Activated CD4-positive, alpha-beta T cell treated with anti-CD3 and anti-CD28 coated beads, Interleukin-2, Interleukin-6, amounts not matched to agents 100 ng/mL and 50 ng/mL, durations not matched to agents 16 hours and 8 hours (primary cell): Measurements from ENCODE around the gene KLRC1.
"Not testable (repeated sequence)": the region's sequence is repeated elsewhere in the genome, so short reads cannot be mapped to it uniquely, and the experiment has no call there.

ENCODE experiments used
- DNase-seq: peaks from one replicate; pipeline ENCODE4 v3.0.0-alpha.2; 2020

KLRC1 gene

DNA sequence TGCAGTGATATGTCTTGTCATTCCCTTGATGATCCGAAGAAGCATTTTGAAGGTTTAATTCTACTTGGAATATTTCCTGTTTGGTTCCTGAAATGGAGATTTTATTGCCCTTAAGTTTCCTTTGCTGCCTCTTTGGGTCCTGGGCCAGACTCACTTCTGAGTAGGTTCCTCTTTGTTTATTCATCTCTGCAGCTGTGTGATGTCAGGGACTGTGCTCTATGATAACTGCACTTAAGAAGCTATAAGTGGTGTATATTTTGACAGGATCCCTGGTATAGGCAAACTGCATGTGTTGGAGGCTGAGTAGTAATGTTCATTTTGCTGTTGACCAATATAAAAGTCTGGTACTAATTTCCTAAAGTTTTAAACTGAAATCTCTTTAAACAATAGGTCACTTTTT lies 43.8 kb downstream of the KLRC1 start, which contains the start of gene KLRC4:
KLRC4 (minus strand) TSS at position 366 of the 400 bp plus-strand sequence; CDS start at position 184, 182 bp downstream.
- DNase-seq: no peak

DNA sequence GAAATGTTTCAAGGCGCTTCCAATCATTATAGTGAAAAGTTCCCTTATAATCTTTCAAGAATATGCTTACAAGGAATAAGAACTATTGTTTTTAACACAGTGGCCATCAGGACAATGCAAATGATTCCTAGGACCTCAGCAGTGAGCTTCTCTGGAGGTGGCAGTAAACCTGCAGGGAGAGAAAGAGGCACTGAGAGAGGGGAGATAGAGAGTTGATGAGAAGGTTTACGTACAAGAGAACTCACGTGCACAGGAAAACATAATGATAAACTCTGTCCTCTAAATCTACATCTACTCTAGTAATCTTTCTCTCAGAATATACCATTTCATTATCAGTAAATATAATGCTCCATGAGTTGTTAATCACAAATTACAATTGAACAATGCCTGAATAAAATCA lies 44.3 kb downstream of the KLRC1 start:
- no peak for DNase-seq

DNA sequence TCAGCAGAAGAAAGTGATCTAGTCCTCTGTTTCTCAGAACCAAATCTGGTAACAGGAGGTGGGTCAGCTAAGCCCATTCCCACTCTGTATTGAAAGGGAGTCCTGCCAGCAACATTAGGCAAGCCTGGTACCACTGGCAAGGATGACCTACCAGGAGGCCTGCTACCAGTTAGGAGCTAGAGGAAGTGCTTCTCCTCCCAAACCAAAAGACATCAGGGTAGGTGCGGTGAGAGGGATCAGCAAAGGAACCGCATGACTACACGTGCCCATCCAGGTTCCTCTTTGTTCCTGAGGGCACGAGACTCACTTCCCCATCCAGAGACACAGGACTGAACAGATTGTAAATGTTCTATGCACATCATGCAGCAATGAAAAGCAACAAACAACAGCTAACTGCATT lies 46.5 kb downstream of the KLRC1 start:
- DNase-seq: no peak

DNA sequence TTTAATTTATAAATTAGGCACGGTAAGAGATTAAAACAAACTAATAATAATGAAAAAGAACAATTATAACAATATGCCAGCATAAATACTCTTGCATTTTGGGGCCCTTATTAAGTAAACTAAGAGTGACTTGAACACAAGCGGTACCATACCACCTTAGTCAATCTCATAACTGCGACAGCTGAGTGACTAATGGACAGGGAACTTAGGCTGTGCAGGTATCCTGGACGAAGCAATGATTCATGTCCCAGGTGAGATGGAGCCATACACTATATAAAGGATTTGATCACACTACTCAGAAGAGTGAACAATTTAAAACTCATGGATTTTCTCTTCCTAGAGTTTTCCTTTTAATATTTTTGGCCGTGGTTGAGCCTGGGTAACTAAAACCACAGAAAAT lies 47.9 kb downstream of the KLRC1 start:
- no peak for DNase-seq

DNA sequence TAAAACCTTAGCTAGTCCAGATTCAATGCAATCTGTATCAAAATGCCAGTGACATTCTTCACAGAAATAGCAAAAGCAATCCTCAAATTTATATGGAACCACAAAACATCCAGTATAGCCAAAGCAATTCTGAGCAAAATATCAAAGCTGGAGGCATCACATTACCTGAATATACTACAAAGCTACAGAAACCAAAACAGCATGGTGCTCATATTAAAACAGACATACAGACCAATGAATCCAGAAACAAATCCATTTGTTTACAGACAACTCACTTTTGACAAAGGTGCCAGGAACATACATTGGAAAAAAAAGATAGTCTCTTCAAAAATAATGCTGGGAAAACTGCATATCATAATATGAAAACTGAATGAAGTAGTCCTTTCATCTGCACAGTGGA lies 48.4 kb downstream of the KLRC1 start:
- DNase-seq: no peak

DNA sequence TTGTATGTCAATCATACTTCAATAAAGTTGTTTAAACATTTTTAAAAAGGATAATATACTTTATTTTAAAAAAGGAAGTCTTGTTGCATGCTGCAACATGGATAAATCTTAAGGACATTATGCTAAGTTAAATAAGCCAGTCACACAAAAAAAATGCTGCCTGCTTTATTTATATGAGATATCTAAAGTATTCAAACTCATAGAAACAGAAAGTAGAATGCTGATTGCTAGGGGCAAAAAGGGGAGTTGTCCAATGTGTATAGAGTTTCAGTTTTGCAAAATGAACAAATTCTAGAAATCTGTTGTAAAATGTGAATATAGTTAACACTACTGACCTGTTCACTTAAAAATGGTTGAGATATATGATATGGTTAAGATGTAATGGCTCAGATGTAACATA lies 52.3 kb downstream of the KLRC1 start:
- no peak for DNase-seq

DNA sequence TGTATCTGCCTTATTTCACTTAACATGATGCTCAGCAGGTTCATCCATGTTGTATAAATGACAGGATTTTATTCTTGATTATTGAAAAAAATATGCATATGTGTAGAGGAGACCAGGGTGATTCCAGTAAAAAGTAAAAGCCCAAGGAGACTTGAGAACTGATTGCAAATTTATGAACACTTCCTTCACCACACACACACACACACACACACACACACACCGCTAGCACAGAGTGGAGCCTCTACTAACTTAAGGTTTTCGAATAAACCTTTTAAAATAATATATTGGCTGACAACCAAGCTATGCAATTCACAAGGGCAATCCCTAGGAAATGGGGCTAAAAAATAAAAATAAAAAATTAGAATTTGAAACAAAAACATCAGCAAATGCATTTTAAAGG lies 55.0 kb downstream of the KLRC1 start:
- no peak for DNase-seq

DNA sequence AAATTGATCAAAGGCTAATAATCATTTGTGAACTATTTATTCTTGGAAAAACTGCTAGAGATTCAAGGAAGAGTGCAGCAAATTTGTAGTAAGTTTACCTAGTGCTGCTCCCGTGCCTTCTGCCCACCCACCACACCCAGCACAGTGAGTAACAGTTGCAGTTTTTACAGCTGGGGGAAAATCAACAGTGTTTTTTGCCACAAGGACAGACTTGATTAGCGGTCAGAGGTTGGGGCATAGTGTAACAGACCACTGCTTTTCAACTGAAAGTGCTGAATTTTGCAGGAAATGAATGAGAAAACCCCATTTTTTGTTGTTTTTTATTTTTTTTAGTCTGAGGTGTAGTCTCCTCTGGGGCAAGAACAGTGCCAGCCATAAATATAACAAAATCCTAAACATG lies 55.9 kb downstream of the KLRC1 start:
- no peak for DNase-seq

DNA sequence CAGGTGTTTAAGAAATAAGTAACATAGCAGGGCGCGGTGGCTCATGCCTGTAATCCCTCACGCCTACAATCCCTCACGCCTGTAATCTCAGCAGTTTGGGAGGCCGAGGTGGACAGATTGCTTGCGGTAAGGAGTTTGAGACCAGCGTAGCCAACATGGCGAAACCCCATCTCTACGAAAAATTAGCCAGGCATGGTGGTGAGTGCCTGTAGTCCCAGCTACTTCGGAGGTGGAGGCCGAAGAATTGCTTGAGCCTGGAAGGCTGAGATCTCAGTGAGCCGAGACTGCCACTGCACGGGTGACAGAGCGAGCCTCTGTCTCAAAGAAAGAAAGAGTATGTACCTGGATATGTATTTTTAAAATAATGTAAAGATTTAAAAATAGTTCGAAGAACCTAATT lies 57.0 kb downstream of the KLRC1 start:
- not testable (repeated sequence) for DNase-seq
